Stimulated activated CD8-positive, alpha-beta memory T cell treated with anti-CD3 and anti-CD28 coated beads, Interleukin-4, amount 100 ng/mL, for 48 hours (primary cell): ENCODE data around the gene BMPER.

Source experiments
- DNase-seq: peaks from one replicate; pipeline ENCODE4 v3.0.0-alpha.2; 2020

BMPER gene

DNA sequence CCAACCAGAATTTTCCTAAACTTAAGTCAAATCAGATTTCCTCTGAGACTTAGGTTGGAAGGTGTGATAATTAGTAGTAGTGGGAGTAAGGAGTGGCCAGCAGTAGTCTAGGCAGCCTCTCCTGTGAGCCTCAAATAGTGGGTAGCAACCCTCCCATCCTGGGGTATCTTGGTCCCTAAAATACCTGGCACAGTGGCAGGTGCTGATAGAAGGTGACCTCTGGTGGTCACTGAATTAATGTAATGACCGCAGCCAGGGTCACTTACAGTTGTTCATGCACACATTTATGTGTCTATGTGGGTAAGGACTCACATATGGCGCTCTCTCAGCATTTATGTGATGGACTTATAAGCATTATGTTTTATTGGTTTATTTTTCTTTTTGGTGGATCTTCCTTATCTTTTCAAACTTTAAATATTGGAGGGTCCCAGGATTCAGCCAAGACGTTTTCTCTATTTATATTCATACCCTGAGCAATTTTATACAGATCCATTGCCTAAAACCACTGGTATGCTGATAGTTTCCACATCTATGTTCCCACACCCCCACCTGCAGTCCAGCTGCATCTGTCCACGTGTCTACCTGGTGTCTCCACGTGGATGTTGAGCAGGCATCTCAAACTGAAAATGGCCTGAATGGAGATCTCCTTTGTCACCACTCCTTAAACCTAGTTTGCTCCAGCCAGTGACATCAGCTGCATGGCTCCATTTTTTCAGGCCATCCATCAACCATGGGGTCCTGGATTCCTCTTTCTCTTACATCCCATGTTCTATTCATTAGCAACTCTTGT is 18.3 kb downstream of the BMPER start:
- no peak for DNase-seq

GRCh38 chr7:33926535-33926934 is 21.2 kb downstream of the BMPER start:
- no peak for DNase-seq

- no peak for DNase-seq
Observed at GRCh38 chr7:33928986-33929385, 23.6 kb downstream of the BMPER start.

DNA sequence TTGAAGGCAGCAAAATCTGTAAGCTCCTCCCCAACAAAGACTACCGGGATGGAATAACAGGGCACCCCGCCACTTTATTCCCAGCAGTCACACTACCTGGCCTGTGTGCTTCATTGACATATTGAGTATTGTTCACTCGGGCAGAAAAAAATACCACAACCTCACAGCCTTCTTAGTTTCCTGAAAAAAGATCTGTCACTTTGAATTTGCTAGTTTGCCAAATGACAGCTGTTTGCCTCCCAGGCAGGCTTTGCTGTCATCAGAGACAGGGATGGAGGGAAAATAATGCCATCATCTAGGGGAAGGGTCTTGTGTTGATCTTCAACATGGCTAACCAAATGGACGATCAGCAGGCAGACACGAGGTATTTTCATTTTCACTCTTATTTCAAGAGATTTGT is 26.9 kb downstream of the BMPER start:
- no peak for DNase-seq

DNA sequence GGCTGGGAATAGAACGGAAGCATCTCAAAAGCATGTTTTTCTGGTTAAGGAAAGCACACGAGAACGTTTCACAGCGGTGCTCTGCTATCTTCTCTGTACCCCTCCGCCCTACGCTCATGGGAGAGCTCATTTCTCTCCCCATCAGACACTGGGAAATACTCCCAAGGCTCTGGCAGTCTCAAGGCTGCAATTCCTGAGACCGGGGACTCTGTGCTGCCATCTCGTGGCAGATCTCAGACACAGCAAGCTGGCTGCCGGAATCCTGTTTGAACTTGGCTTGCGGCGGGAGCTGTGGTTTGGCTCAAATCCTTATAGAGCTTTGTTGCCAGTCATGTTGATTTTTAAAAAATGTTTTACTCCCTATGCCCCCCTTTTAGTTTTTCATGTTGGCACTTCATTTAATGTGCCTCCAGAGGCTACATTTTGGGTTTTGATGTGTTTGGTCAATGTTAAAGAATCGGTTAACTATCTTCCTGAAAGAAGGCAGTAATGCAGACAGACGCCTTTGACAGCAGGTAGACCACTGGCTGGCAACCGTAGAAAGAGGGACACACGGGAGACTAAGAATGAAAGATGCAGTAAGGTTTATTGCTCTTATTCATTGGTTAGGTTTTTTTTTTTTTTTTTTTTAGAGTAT is 27.6 kb downstream of the BMPER start:
- peak; percentile 79 for DNase-seq

DNA sequence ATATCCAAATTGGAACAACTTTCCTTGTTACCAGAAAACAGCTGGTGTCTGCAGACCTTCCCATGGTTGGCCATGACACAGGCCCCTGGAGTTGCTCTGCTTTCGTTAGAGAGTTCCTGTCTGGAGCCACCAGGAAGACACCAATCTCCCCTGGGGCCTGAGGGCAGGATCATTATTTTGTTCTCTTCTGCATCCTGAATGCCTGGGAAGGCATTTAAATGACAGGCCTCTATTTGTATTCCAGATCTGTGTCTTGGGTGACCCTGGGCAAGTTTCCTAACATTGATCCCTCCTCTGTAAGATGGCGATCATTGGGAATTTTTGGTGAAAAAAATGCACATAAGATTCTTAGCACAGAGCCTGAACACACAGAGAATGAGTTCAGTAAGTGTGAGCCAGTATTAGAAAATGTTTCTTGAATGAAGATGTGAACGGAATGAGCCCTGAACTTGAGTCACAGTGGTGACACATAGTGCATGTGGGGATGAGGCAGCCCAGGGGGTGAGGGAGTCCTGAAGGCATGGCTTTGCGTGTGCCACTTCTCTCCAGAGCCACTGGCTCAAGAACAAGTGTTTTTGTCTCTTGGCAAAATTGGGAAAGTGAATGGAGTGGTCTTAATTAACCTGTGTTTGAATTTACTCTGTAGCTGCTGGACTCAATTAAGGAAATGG is 28.4 kb downstream of the BMPER start:
- no peak for DNase-seq

- DNase-seq: no peak
Observed at GRCh38 chr7:33934391-33934790, 29.1 kb downstream of the BMPER start.

GRCh38 chr7:33936503-33936902 is 31.2 kb downstream of the BMPER start:
- no peak for DNase-seq

- no peak for DNase-seq
Observed at GRCh38 chr7:33937871-33938270, 32.5 kb downstream of the BMPER start.

GRCh38 chr7:33939121-33939520 is 33.8 kb downstream of the BMPER start:
- no peak for DNase-seq

DNA sequence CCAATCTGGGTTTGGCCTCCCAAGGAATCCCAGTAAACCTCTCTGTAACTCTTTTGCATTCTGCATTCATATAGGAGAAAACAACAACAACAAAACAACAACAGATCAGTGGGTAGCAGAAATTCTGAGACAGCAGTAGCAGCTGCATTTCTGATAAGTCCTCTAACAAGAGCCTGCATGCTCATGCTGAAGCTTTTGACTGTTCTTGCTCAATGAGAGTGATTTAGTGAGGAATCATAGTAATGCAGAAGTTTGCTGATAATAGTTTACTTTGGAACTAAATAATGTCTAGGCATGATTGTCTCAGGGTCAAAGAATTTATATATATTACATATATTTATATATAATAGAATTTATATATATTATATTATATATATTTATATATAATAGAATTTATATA is 35.2 kb downstream of the BMPER start:
- DNase-seq: no peak

GRCh38 chr7:33941418-33941817 is 36.1 kb downstream of the BMPER start:
- DNase-seq: no peak

- no peak for DNase-seq
Observed at GRCh38 chr7:33946094-33946699, 40.9 kb downstream of the BMPER start.

DNA sequence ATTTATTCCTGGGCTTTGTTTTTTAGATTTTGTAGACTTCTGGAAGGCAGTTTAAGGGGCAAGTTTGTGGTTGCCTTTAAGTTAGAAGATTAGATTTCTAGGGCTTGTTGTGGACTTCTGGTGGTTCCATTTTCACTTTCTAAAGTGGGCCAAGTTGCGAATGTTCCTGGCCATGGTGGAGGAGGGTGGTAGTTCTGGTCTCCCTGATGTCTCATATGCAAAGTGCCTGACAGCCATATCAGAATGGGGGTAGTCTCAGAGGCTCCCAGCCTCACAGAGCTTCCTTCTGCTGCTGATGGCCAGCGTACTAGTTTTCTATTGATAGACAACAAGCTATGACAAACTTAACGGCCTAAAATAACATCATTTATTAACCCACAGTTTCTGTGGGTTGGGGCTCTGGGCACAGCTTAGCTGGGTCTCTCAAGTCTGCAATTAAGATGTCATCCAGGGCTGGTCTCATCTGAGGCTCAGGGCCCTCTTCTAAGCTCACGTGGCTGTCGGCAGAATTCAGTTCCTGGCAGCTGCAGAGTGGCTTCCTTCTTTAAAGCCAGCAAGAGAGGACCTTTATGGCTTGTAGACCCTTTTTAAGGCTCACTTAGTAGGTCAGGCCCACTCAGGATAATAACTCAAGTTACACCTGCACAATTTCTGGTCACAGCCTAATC is 44.8 kb downstream of the BMPER start:
- no peak for DNase-seq

GRCh38 chr7:33952824-33953223 is 47.5 kb downstream of the BMPER start:
- DNase-seq: no peak

GRCh38 chr7:33958104-33958503 is 52.8 kb downstream of the BMPER start:
- DNase-seq: no peak

GRCh38 chr7:33959676-33960075 is 54.3 kb downstream of the BMPER start:
- DNase-seq: no peak

DNA sequence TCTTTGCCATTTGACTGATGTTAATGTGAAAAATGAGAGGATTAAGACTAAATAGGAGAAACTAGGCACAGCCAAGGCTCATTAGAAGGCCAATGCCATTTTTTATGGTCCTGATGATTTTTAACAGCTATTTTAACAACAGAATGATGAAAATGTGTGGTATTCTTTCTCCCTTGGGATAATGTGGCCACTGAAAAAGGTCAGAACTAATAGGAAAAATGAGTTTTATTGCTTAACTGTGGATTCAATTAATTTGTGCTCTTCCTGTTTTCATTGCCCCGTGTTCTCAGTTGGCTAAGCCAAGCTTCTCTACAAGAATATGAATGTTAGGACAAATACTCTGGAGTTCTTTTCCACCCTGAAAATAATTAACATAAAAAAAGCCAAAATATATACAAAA is 56.6 kb downstream of the BMPER start:
- DNase-seq: no peak

DNA sequence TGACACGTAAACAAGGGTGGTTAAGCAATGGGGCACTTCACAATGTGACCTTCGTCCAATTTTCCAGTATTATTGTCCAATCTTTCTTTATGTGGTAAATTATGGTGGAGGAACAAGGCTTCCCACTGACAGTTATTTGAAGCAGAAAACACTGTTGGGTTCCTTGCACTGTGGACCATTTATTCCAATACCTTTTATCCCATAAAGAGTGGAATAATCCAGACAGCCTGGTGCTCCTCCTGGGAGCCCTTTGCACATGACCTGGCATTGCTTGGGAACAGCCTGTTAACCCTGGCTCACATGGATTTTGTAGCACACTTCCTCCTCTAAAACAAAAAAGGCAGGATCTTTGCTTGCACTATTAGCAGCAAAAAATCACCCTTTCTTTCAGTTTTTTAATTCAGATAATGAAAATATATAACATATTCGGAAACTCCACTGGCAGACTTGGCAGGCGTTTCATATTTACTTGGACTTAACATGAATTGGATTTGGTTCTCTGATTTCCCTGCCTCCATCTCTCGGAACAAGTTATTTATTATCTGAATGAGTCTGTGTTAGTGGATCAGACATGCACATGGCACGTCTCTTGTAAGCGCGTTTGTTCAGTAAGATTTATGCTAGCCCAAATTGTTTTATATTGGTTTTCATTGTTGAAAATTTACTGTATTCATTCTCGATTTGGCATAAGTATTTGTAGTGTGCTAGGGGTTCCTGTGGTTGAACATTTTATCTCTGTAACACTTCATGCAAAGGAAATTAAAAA is 59.3 kb downstream of the BMPER start:
- DNase-seq: no peak

GRCh38 chr7:33965183-33965744 is 59.9 kb downstream of the BMPER start:
- no peak for DNase-seq

GRCh38 chr7:33968591-33968990 is 63.3 kb downstream of the BMPER start:
- DNase-seq: no peak

DNA sequence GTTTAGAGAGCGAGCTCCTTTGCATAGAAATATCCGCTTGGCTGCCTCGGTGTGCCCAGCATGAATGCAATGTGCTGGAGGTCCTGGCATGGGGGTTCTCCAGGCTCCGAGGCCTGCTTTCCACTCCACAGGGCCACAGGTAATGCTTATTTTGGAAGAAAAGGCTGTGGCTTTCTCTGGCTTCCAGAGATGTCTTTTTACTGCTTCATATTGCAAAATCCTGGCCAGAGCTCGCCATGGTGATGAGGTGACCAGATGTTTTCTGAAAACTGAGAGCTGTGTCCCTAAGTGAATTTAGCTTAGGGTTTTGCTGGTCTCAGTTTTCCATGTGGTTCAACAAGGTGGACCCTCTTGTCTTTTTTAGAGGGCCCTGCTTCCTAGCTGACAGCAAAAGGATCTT is 65.2 kb downstream of the BMPER start:
- DNase-seq: no peak
